ENCODE results near the gene CD4. TPM values are rescaled to one million over a fixed set of nuclear protein-coding genes. Genes with fewer than 3 reads are reported as not detected.
A peak's percentile ranks its signal among the peaks of the same experiment; 100 is the strongest.
"Not testable (repeated sequence)": the region's sequence is repeated elsewhere in the genome, so short reads cannot be mapped to it uniquely, and the experiment has no call there.

Gene CD4
- polyA plus RNA-seq, 4 donors, result 0.89 to 19.1 (median 6.5) TPM

DNA sequence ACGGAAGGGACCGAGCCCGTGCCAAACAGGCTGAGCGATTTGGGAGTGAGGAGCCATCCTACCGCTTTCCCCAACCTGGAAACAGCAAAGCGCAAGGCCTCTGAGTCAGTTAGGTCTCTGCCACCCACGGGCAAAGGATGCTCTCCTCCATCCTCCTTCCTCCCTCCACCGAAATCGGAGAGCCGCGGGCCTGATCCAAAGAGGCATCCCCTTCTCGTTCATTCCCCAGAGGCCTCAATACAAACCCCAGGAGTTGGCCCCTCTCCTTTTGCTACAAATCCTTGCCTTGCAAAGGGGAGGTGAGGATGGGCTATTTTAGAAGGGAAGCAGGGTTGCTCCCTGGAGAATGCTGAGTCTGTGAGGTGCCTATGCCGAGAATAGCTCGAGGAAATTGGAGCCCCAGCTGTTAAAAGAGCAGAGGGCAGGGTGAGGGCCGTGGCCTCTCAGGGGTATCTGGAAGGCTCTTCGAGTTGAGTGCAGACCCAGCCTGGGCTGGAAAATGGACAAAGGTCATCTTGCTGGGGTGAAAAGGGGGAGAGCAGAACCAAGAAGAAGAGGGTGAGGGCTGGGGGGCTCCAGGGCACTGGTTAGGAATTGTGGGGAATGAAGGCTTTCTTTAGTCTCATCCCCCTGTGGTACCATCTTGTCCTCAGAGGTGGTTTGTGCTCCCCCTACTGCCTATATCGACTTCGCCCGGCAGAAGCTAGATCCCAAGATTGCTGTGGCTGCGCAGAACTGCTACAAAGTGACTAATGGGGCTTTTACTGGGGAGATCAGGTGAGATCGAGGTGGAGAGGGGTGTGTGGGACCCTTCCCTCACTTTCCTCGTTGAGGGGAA lies 79.1 kb downstream of the CD4 start:
- H3K9me3 ChIP-seq (ENCODE audit: control insufficient read depth in 2 of 2, insufficient read depth in 1 of 2, low read depth in 1 of 2, low read length in 1 of 2), result no peaks in the 10 kb centered on the region
- H3K36me3 ChIP-seq (ENCODE audit: control insufficient read depth in 3 of 3, insufficient read depth in 2 of 3, low read depth in 1 of 3, low read length in 3 of 3), result peaks cover 5 to 74% (median 6%) of the 10 kb centered on the region in 3 donors
- peak in 1 of 2 donors; percentile 26 for DNase-seq
- no peaks in the 10 kb centered on the region for H3K27me3 ChIP-seq (ENCODE audit: control insufficient read depth in 3 of 3, insufficient read depth in 3 of 3, low read length in 3 of 3)
- no peak for FAIRE-seq
- peak overlapping the region; percentile 90 to 95 (median 94) for H3K27ac ChIP-seq (ENCODE audit: low read depth in 1 of 3, low read length in 2 of 3)
- H3K4me1 ChIP-seq (ENCODE audit: control insufficient read depth in 3 of 3, insufficient read depth in 2 of 3, low read depth in 1 of 3, low read length in 2 of 3), result peaks cover 0 to 44% (median 3%) of the 10 kb centered on the region in 3 donors
- H3K4me3 ChIP-seq (ENCODE audit: low read depth in 1 of 3, low read length in 3 of 3), result peak overlapping the region; percentile 86 to 95 (median 93)
- WGBS, 3 donors, result 4 to 7% (median 6%) methylated on average over 22 of the region's 22 CpGs

DNA sequence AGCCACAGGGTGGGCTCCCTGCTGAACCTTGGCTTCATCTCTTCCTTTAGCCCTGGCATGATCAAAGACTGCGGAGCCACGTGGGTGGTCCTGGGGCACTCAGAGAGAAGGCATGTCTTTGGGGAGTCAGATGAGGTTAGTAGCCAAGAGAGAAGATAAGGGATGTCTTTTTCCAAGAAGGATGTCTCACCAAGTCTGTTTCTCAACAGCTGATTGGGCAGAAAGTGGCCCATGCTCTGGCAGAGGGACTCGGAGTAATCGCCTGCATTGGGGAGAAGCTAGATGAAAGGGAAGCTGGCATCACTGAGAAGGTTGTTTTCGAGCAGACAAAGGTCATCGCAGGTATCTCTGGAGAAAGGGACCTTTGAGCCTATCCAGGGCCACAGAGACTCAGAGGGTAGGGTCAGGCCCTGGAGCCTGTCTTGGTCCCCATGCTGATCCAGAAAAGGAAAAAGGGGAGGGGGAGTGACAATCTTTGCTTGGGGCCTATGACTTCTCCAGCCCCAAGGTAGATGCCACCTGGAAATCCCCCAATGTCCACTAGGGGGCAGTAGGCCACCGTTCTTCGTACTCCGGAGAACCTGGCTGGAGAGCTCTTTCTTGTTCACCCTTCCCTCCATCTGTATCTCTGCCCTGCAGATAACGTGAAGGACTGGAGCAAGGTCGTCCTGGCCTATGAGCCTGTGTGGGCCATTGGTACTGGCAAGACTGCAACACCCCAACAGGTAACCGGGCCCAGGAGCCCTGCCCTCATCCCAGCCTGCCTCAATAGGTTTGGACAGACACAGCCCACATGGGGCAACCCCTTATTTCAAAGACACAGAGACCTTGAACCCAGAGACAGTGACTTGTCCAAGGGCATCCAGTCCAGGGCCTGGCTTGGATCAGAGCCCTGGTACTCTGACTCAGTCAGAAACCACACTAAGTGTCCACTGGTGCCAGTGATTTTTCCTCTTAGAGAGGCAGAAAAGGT lies 80.0 kb downstream of the CD4 start:
- H3K4me1 ChIP-seq (ENCODE audit: control insufficient read depth in 3 of 3, insufficient read depth in 2 of 3, low read depth in 1 of 3, low read length in 2 of 3), result peaks cover 0 to 49% (median 3%) of the 10 kb centered on the region in 3 donors
- 14 to 32% (median 15%) methylated on average over 12 of the region's 12 CpGs for WGBS, 3 donors

DNA sequence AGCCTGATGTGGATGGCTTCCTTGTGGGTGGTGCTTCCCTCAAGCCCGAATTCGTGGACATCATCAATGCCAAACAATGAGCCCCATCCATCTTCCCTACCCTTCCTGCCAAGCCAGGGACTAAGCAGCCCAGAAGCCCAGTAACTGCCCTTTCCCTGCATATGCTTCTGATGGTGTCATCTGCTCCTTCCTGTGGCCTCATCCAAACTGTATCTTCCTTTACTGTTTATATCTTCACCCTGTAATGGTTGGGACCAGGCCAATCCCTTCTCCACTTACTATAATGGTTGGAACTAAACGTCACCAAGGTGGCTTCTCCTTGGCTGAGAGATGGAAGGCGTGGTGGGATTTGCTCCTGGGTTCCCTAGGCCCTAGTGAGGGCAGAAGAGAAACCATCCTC lies 81.0 kb downstream of the CD4 start:
- peak overlapping the region in 1 of 3 donors; percentile 52 for H3K27ac ChIP-seq (ENCODE audit: low read depth in 1 of 3, low read length in 2 of 3)
- not testable (repeated sequence) for H3K27me3 ChIP-seq (ENCODE audit: control insufficient read depth in 3 of 3, insufficient read depth in 3 of 3, low read length in 3 of 3); FAIRE-seq; DNase-seq; H3K9me3 ChIP-seq (ENCODE audit: control insufficient read depth in 2 of 2, insufficient read depth in 1 of 2, low read depth in 1 of 2, low read length in 1 of 2); H3K4me3 ChIP-seq (ENCODE audit: low read depth in 1 of 3, low read length in 3 of 3)
- 50 to 83% (median 59%) methylated on average over 2 to 4 of the region's 4 CpGs for WGBS, 3 donors
- H3K36me3 ChIP-seq (ENCODE audit: control insufficient read depth in 3 of 3, insufficient read depth in 2 of 3, low read depth in 1 of 3, low read length in 3 of 3), result peaks cover 0 to 56% (median 3%) of the 10 kb centered on the region in 3 donors
- peaks cover 0 to 49% (median 3%) of the 10 kb centered on the region in 3 donors for H3K4me1 ChIP-seq (ENCODE audit: control insufficient read depth in 3 of 3, insufficient read depth in 2 of 3, low read depth in 1 of 3, low read length in 2 of 3)

More for the DNA sequence above, 80.0 kb downstream of the CD4 start:
- H3K9me3 ChIP-seq (ENCODE audit: control insufficient read depth in 2 of 2, insufficient read depth in 1 of 2, low read depth in 1 of 2, low read length in 1 of 2), result no peaks in the 10 kb centered on the region
- DNase-seq (peak; percentile 89 to 92), FAIRE-seq (no peak)
- no peaks in the 10 kb centered on the region for H3K27me3 ChIP-seq (ENCODE audit: control insufficient read depth in 3 of 3, insufficient read depth in 3 of 3, low read length in 3 of 3)
- peaks cover 0 to 65% (median 6%) of the 10 kb centered on the region in 3 donors for H3K36me3 ChIP-seq (ENCODE audit: control insufficient read depth in 3 of 3, insufficient read depth in 2 of 3, low read depth in 1 of 3, low read length in 3 of 3)
- peak overlapping the region; percentile 52 to 90 (median 59) for H3K27ac ChIP-seq (ENCODE audit: low read depth in 1 of 3, low read length in 2 of 3)
- H3K4me3 ChIP-seq (ENCODE audit: low read depth in 1 of 3, low read length in 3 of 3), result peak overlapping the region in 2 of 3 donors; percentile 86 to 95

Other genes with a start within 250 kb of the CD4 start
- 1 to 10 TPM; 1.3 to 7.7 (median 5.2) TPM for gene IFFO1, start 233.5 kb upstream of the CD4 start, polyA plus RNA-seq
- 10 to 100 TPM; 14.3 to 40.6 (median 22.0) TPM for gene NOP2, start 221.2 kb upstream of the CD4 start, polyA plus RNA-seq
- gene CHD4, start 182.1 kb upstream of the CD4 start, polyA plus RNA-seq, result 100 to 1,000 TPM in 2 of 4 donors, 10 to 100 TPM in 2; 88.2 to 123 (median 109) TPM
- 10 to 100 TPM in 1 of 4 donors, 1 to 10 TPM in 3; 6.2 to 19.7 (median 8.3) TPM for gene LPAR5, start 153.6 kb upstream of the CD4 start, polyA plus RNA-seq
- 1 to 10 TPM; 2.6 to 5.9 (median 3.6) TPM for gene ACRBP, start 142.1 kb upstream of the CD4 start, polyA plus RNA-seq
- gene ING4, start 126.4 kb upstream of the CD4 start, polyA plus RNA-seq, result 10 to 100 TPM; 29.3 to 61.0 (median 30.5) TPM
- 10 to 100 TPM; 26.2 to 82.3 (median 34.6) TPM for gene ZNF384, start 100.2 kb upstream of the CD4 start, polyA plus RNA-seq
- gene PIANP, start 88.7 kb upstream of the CD4 start, polyA plus RNA-seq, result 1 to 10 TPM in 2 of 4 donors, not detected in 2; 1.7 to 3.4 TPM
- gene COPS7A, start 65.5 kb upstream of the CD4 start, polyA plus RNA-seq, result 10 to 100 TPM; 30.5 to 49.3 (median 36.1) TPM
- gene MLF2, start 36.4 kb upstream of the CD4 start, polyA plus RNA-seq, result 100 to 1,000 TPM; 163 to 233 (median 187) TPM
- gene PTMS, start 23.2 kb upstream of the CD4 start, polyA plus RNA-seq, result 100 to 1,000 TPM in 2 of 4 donors, 10 to 100 TPM in 2; 34.0 to 204 (median 122) TPM
- gene LAG3, start 17.0 kb upstream of the CD4 start, polyA plus RNA-seq, result 1 to 10 TPM in 2 of 4 donors, under 1 TPM in 2; 0.67 to 5.9 (median 1.3) TPM
- gene GPR162, start 32.3 kb downstream of the CD4 start, polyA plus RNA-seq, result 1 to 10 TPM in 3 of 4 donors, not detected in 1; 1.1 to 6.7 (median 5.1) TPM
- gene P3H3, start 38.9 kb downstream of the CD4 start, polyA plus RNA-seq, result 10 to 100 TPM in 1 of 4 donors, 1 to 10 TPM in 2, under 1 TPM in 1; 0.89 to 18.3 (median 4.9) TPM
- 1 to 10 TPM in 3 of 4 donors, not detected in 1; 1.0 to 5.5 (median 3.2) TPM for gene GNB3, start 51.4 kb downstream of the CD4 start, polyA plus RNA-seq
- gene CDCA3, start 61.8 kb downstream of the CD4 start, polyA plus RNA-seq, result 10 to 100 TPM; 30.3 to 99.1 (median 49.0) TPM
- gene USP5, start 62.6 kb downstream of the CD4 start, polyA plus RNA-seq, result 10 to 100 TPM; 31.9 to 54.0 (median 39.2) TPM
- 1,000 to 10,000 TPM in 2 of 4 donors, 100 to 1,000 TPM in 2; 574 to 1,439 (median 1,040) TPM for gene TPI1, start 78.0 kb downstream of the CD4 start, polyA plus RNA-seq
- gene SPSB2, start 83.8 kb downstream of the CD4 start, polyA plus RNA-seq, result 10 to 100 TPM in 3 of 4 donors, 1 to 10 TPM in 1; 9.7 to 22.5 (median 12.7) TPM
- 1 to 10 TPM; 3.6 to 8.2 (median 4.7) TPM for gene LRRC23, start 115.3 kb downstream of the CD4 start, polyA plus RNA-seq
- 10 to 100 TPM in 1 of 4 donors, 1 to 10 TPM in 2, under 1 TPM in 1; 0.67 to 19.1 (median 3.1) TPM for gene ENO2, start 125.1 kb downstream of the CD4 start, polyA plus RNA-seq
- 10 to 100 TPM; 34.0 to 63.3 (median 46.2) TPM for gene ATN1, start 138.4 kb downstream of the CD4 start, polyA plus RNA-seq
- gene RNU7-1, start 154.3 kb downstream of the CD4 start, polyA plus RNA-seq, result not detected
- gene C12orf57, start 154.5 kb downstream of the CD4 start, polyA plus RNA-seq, result 100 to 1,000 TPM; 119 to 379 (median 273) TPM
- gene PTPN6, start 161.8 kb downstream of the CD4 start, polyA plus RNA-seq, result 10 to 100 TPM; 37.4 to 81.1 (median 58.7) TPM
- gene PHB2, start 181.1 kb downstream of the CD4 start, polyA plus RNA-seq, result 100 to 1,000 TPM; 165 to 311 (median 212) TPM
- 10 to 100 TPM; 12.3 to 39.3 (median 23.2) TPM for gene EMG1, start 181.4 kb downstream of the CD4 start, polyA plus RNA-seq
- gene LPCAT3, start 228.9 kb downstream of the CD4 start, polyA plus RNA-seq, result 10 to 100 TPM; 67.8 to 95.9 (median 77.3) TPM